ENCODE data around the gene CCDC186.

Gene CCDC186

DNA sequence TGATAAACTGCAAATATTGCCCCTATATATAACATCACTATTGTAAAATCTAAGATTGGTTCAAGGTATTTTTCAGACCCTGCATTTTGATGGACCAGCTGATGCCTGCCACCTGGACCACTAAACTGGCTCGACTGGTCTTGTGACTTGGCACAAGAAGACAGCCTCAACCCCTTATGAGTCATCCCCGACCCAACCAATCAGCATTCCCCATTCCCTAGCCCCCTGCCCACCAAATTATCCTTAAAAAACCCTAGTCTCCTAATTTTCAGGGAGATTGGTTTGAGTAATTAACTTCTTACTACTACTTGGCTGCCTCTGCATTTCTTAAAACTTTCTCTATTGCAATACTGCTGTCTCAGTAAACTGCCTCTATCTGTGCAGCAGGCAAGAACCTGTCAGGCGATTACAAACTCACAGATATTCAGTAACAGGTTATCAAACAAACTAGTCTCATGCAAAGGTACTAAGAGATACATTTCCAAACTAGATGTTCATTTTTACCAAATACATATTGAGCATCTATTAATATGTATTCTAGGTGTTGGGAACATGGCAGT is 5.5 kb downstream of the CCDC186 start:
- Histone ChIP-seq H3K27ac (ENCODE audit: insufficient read depth in 1 of 2, low read depth in 1 of 2, low read length in 2 of 2, poor library complexity in 1 of 2, severe bottlenecking in 2 of 2) (no peak overlapping the region), H3K27me3 (replicated peaks in 2 of 5; ENCODE audit: control insufficient read depth in 4 of 5, insufficient read depth in 5 of 5, low read length in 4 of 5) (no peaks in the 10 kb centered on the region), H3K9me3 (ENCODE audit: control extremely low read depth in 1 of 5, control insufficient read depth in 4 of 5, insufficient read depth in 2 of 5, low read depth in 1 of 5, low read length in 4 of 5) (peaks cover 0 to 8% (median 7%) of the 10 kb centered on the region in 5 experiments), H3K4me1 (ENCODE audit: control extremely low read depth in 1 of 4, control insufficient read depth in 4 of 4, insufficient read depth in 4 of 4, low read length in 3 of 4) (peaks cover 9 to 16% (median 12%) of the 10 kb centered on the region in 4 experiments), H3K4me3 (ENCODE audit: control insufficient read depth in 1 of 7, extremely low read depth in 1 of 7, insufficient read depth in 4 of 7, low read depth in 2 of 7, low read length in 6 of 7) (no peak overlapping the region), H3K36me3 (ENCODE audit: control insufficient read depth in 4 of 4, insufficient read depth in 4 of 4, low read length in 3 of 4) (peaks cover 0 to 6% (median 1%) of the 10 kb centered on the region in 4 experiments)
- CTCF ChIA-PET, result interaction anchor here (1.0 kb wide), 1 partner anchor 19 kb away, joined by 3 read pairs; no protein-coding TSS in a partner anchor
- 100% methylated on average over 1 of the region's 3 CpGs for WGBS (ENCODE audit: insufficient coverage)
- peak in 1 of 3 donors; percentile 28 for DNase-seq
- POLR2A ChIA-PET, result no interaction called here

DNA sequence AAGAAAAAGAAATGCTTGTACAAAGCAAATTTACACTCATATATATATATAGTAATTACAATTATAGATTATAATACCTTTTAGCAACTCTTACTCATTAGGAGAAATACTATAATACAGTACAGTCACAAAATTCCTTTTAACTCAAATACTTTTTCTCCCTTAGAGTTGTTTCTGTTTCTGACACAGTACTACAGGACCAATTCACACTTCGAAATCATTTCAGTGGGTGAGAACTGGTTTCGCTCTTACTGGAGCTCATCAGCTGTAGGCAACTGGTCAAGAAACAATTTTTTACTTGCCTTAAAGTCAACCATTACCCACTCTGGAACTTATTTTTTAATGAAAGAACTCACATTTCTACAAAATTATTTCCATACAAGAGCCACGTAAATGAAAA is 6.0 kb downstream of the CCDC186 start:
- 100% methylated on average over 2 of the region's 3 CpGs for WGBS (ENCODE audit: insufficient coverage)
- Histone ChIP-seq H3K27me3 (replicated peaks in 2 of 5; ENCODE audit: control insufficient read depth in 4 of 5, insufficient read depth in 5 of 5, low read length in 4 of 5) (no peaks in the 10 kb centered on the region), H3K27ac (ENCODE audit: insufficient read depth in 1 of 2, low read depth in 1 of 2, low read length in 2 of 2, poor library complexity in 1 of 2, severe bottlenecking in 2 of 2) (no peak overlapping the region), H3K4me3 (ENCODE audit: control insufficient read depth in 1 of 7, extremely low read depth in 1 of 7, insufficient read depth in 4 of 7, low read depth in 2 of 7, low read length in 6 of 7) (no peak overlapping the region), H3K9me3 (ENCODE audit: control extremely low read depth in 1 of 5, control insufficient read depth in 4 of 5, insufficient read depth in 2 of 5, low read depth in 1 of 5, low read length in 4 of 5) (peaks cover 0 to 8% (median 7%) of the 10 kb centered on the region in 5 experiments), H3K4me1 (ENCODE audit: control extremely low read depth in 1 of 4, control insufficient read depth in 4 of 4, insufficient read depth in 4 of 4, low read length in 3 of 4) (peaks cover 6 to 15% (median 10%) of the 10 kb centered on the region in 4 experiments), H3K36me3 (ENCODE audit: control insufficient read depth in 4 of 4, insufficient read depth in 4 of 4, low read length in 3 of 4) (peaks cover 0 to 6% (median 1%) of the 10 kb centered on the region in 4 experiments)
- ChIA-PET POLR2A (interaction anchor here (0.6 kb wide), 1 partner anchor 11 kb away, joined by 5 read pairs; no protein-coding TSS in a partner anchor), CTCF (no interaction called here)
- no peak for DNase-seq

DNA sequence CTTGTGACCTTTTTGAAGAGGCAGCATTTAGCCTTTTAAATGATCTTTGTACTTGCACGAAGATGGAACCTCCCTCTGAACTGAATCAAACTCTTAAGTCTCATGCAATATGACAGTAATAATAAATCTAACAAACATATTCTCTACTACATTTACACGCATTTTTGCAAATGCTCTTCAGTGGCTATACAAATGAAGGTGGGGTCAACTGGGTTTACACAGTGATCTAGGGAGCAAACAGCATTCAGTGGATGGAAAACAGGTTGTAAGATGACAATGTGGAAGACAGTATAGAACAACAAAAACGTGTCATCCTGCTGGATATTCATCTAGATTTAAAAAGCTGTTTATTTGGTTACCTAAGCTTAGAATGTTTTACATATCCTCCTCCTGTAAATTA is 7.5 kb downstream of the CCDC186 start:
- CTCF ChIA-PET, result no interaction called here
- Histone ChIP-seq H3K27ac (ENCODE audit: insufficient read depth in 1 of 2, low read depth in 1 of 2, low read length in 2 of 2, poor library complexity in 1 of 2, severe bottlenecking in 2 of 2) (no peak overlapping the region), H3K4me3 (ENCODE audit: control insufficient read depth in 1 of 7, extremely low read depth in 1 of 7, insufficient read depth in 4 of 7, low read depth in 2 of 7, low read length in 6 of 7) (no peak overlapping the region), H3K9me3 (ENCODE audit: control extremely low read depth in 1 of 5, control insufficient read depth in 4 of 5, insufficient read depth in 2 of 5, low read depth in 1 of 5, low read length in 4 of 5) (peaks cover 0 to 8% (median 7%) of the 10 kb centered on the region in 5 experiments), H3K36me3 (ENCODE audit: control insufficient read depth in 4 of 4, insufficient read depth in 4 of 4, low read length in 3 of 4) (peaks cover 0 to 6% (median 5%) of the 10 kb centered on the region in 4 experiments), H3K27me3 (replicated peaks in 2 of 5; ENCODE audit: control insufficient read depth in 4 of 5, insufficient read depth in 5 of 5, low read length in 4 of 5) (no peaks in the 10 kb centered on the region), H3K4me1 (ENCODE audit: control extremely low read depth in 1 of 4, control insufficient read depth in 4 of 4, insufficient read depth in 4 of 4, low read length in 3 of 4) (peaks cover 0 to 6% (median 0%) of the 10 kb centered on the region in 4 experiments)
- no peak for DNase-seq
- WGBS (ENCODE audit: insufficient coverage), result 94% methylated on average over 2 of the region's 3 CpGs
- POLR2A ChIA-PET, result no interaction called here

- H3K4me1 ChIP-seq (ENCODE audit: control extremely low read depth in 1 of 4, control insufficient read depth in 4 of 4, insufficient read depth in 4 of 4, low read length in 3 of 4), result peaks cover 0 to 6% (median 0%) of the 10 kb centered on the region in 4 experiments
- H3K27ac ChIP-seq (ENCODE audit: insufficient read depth in 1 of 2, low read depth in 1 of 2, low read length in 2 of 2, poor library complexity in 1 of 2, severe bottlenecking in 2 of 2), result no peak overlapping the region
- no peaks in the 10 kb centered on the region for H3K27me3 ChIP-seq (replicated peaks in 2 of 5; ENCODE audit: control insufficient read depth in 4 of 5, insufficient read depth in 5 of 5, low read length in 4 of 5)
- DNase-seq, result no peak
- peaks cover 0 to 8% (median 7%) of the 10 kb centered on the region in 5 experiments for H3K9me3 ChIP-seq (ENCODE audit: control extremely low read depth in 1 of 5, control insufficient read depth in 4 of 5, insufficient read depth in 2 of 5, low read depth in 1 of 5, low read length in 4 of 5)
- WGBS (ENCODE audit: insufficient coverage), result 96% methylated on average over 2 of the region's 3 CpGs
- peaks cover 0 to 6% (median 5%) of the 10 kb centered on the region in 4 experiments for H3K36me3 ChIP-seq (ENCODE audit: control insufficient read depth in 4 of 4, insufficient read depth in 4 of 4, low read length in 3 of 4)
- POLR2A ChIA-PET, result no interaction called here
- CTCF ChIA-PET, result no interaction called here
- H3K4me3 ChIP-seq (ENCODE audit: control insufficient read depth in 1 of 7, extremely low read depth in 1 of 7, insufficient read depth in 4 of 7, low read depth in 2 of 7, low read length in 6 of 7), result no peak overlapping the region
Measured at GRCh38 chr10:114166043-114166442, 8.0 kb downstream of the CCDC186 start.

DNA sequence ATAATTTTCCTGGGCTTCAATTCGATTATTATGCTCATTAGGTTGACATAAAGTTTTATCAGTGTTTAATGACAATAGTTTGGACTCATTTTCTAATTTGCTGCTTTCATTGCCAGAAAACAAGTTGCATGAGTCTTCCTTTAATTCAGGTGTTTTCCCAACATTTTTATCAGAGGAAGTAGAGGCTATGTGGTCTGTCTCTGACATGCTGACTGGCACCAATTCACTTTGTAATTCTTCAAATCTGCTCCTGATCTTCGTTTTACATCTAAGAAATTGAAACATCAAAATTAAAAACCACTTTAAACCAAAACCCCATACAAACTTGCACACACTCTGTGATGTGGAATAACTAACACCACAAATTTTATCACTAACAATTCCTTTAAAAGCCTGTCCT is 10.9 kb downstream of the CCDC186 start:
- Histone ChIP-seq H3K4me3 (ENCODE audit: control insufficient read depth in 1 of 7, extremely low read depth in 1 of 7, insufficient read depth in 4 of 7, low read depth in 2 of 7, low read length in 6 of 7) (no peak overlapping the region), H3K9me3 (ENCODE audit: control extremely low read depth in 1 of 5, control insufficient read depth in 4 of 5, insufficient read depth in 2 of 5, low read depth in 1 of 5, low read length in 4 of 5) (no peaks in the 10 kb centered on the region), H3K4me1 (ENCODE audit: control extremely low read depth in 1 of 4, control insufficient read depth in 4 of 4, insufficient read depth in 4 of 4, low read length in 3 of 4) (peaks cover 0 to 6% (median 0%) of the 10 kb centered on the region in 4 experiments), H3K27ac (ENCODE audit: insufficient read depth in 1 of 2, low read depth in 1 of 2, low read length in 2 of 2, poor library complexity in 1 of 2, severe bottlenecking in 2 of 2) (no peak overlapping the region), H3K27me3 (replicated peaks in 2 of 5; ENCODE audit: control insufficient read depth in 4 of 5, insufficient read depth in 5 of 5, low read length in 4 of 5) (no peaks in the 10 kb centered on the region), H3K36me3 (ENCODE audit: control insufficient read depth in 4 of 4, insufficient read depth in 4 of 4, low read length in 3 of 4) (peaks cover 0 to 6% (median 3%) of the 10 kb centered on the region in 4 experiments)
- ChIA-PET POLR2A (no interaction called here), CTCF (interaction anchor here (1.1 kb wide), 1 partner anchor 18 kb away, joined by 3 read pairs; no protein-coding TSS in a partner anchor)
- peak in 2 of 3 donors; percentile 40 to 42 for DNase-seq
- 33% methylated on average over 2 of the region's 2 CpGs for WGBS (ENCODE audit: insufficient coverage)

DNA sequence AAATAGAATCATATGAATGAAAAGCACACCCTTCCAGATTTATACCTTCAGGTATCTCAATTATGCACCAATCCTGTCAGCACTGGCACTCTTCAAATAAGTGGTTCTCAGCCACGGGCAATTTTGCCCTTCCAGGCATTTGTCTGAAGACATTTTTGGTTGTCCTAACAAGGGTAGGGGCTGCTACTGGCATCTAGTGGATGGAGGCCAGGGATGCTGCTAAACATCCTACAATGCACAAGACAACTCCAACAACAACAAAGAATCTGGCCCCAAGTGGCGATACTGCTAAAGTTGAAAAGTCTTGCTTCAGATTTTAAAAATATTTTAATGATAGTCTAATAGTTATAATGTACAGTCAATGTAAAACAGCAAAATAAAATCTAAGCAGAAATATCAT is 16.1 kb downstream of the CCDC186 start:
- Histone ChIP-seq H3K36me3 (ENCODE audit: control insufficient read depth in 4 of 4, insufficient read depth in 4 of 4, low read length in 3 of 4) (peaks cover 5 to 35% (median 11%) of the 10 kb centered on the region in 4 experiments), H3K27me3 (replicated peaks in 2 of 5; ENCODE audit: control insufficient read depth in 4 of 5, insufficient read depth in 5 of 5, low read length in 4 of 5) (no peaks in the 10 kb centered on the region), H3K27ac (ENCODE audit: insufficient read depth in 1 of 2, low read depth in 1 of 2, low read length in 2 of 2, poor library complexity in 1 of 2, severe bottlenecking in 2 of 2) (no peak overlapping the region), H3K4me1 (ENCODE audit: control extremely low read depth in 1 of 4, control insufficient read depth in 4 of 4, insufficient read depth in 4 of 4, low read length in 3 of 4) (peaks cover 0 to under 1% (median 0%) of the 10 kb centered on the region in 4 experiments), H3K9me3 (ENCODE audit: control extremely low read depth in 1 of 5, control insufficient read depth in 4 of 5, insufficient read depth in 2 of 5, low read depth in 1 of 5, low read length in 4 of 5) (no peaks in the 10 kb centered on the region), H3K4me3 (ENCODE audit: control insufficient read depth in 1 of 7, extremely low read depth in 1 of 7, insufficient read depth in 4 of 7, low read depth in 2 of 7, low read length in 6 of 7) (no peak overlapping the region)
- DNase-seq, result no peak
- ChIA-PET CTCF (interaction anchor here (1.3 kb wide), 1 partner anchor 15 kb away, joined by 3 read pairs; no protein-coding TSS in a partner anchor), POLR2A (interaction anchor here (0.7 kb wide), 1 partner anchor 714 kb away, joined by 4 read pairs; no protein-coding TSS in a partner anchor)
- no CpG with 5 or more reads among the region's 2 CpGs for WGBS (ENCODE audit: insufficient coverage)

DNA sequence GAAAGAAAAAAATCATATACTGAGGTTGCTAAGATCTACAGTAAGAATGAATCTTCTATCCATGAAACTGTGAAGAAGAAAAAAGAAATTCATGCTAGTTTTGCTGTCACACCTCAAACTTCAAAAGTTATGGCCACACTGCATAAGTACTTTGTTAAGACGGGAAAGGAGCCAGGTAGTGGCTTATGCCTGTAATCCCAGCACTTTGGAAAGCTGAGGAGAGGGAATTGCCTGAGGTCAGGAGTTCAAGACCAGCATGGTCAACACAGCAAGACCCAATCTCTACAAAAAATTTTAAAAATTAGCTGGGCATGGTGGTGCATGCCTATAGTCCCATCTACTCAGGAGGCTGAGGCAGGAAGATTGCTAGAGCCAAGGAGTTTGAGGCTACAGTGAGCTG is 22.1 kb downstream of the CCDC186 start:
- H3K4me3 ChIP-seq (ENCODE audit: control insufficient read depth in 1 of 7, extremely low read depth in 1 of 7, insufficient read depth in 4 of 7, low read depth in 2 of 7, low read length in 6 of 7), result no peak overlapping the region
- WGBS (ENCODE audit: insufficient coverage), result no CpG with 5 or more reads among the region's 1 CpG
- H3K27ac ChIP-seq (ENCODE audit: insufficient read depth in 1 of 2, low read depth in 1 of 2, low read length in 2 of 2, poor library complexity in 1 of 2, severe bottlenecking in 2 of 2), result no peak overlapping the region
- no peaks in the 10 kb centered on the region for H3K27me3 ChIP-seq (replicated peaks in 2 of 5; ENCODE audit: control insufficient read depth in 4 of 5, insufficient read depth in 5 of 5, low read length in 4 of 5)
- no peak for DNase-seq
- POLR2A ChIA-PET, result no interaction called here
- CTCF ChIA-PET, result interaction anchor here (1.7 kb wide), 1 partner anchor 19 kb away, joined by 3 read pairs; no protein-coding TSS in a partner anchor
- peaks cover 11 to 62% (median 24%) of the 10 kb centered on the region in 4 experiments for H3K36me3 ChIP-seq (ENCODE audit: control insufficient read depth in 4 of 4, insufficient read depth in 4 of 4, low read length in 3 of 4)
- H3K9me3 ChIP-seq (ENCODE audit: control extremely low read depth in 1 of 5, control insufficient read depth in 4 of 5, insufficient read depth in 2 of 5, low read depth in 1 of 5, low read length in 4 of 5), result no peaks in the 10 kb centered on the region
- no peaks in the 10 kb centered on the region for H3K4me1 ChIP-seq (ENCODE audit: control extremely low read depth in 1 of 4, control insufficient read depth in 4 of 4, insufficient read depth in 4 of 4, low read length in 3 of 4)
